ENCODE data around the gene PPIL3. TPM values are rescaled to one million over a fixed set of nuclear protein-coding genes. Genes with fewer than 3 reads are reported as not detected.
A peak's percentile ranks its signal among the peaks of the same experiment; 100 is the strongest.

Gene PPIL3
- total and polyA plus RNA-seq, 11 donors, result 11.3 to 27.7 (median 20.8) TPM

GRCh38 chr2:200845669-200846325 lies 43.1 kb downstream of the PPIL3 start:
- intact Hi-C loops (cut with DNase I), result no loop called here
- no peaks in the 10 kb centered on the region for H3K27me3 ChIP-seq
- 86 to 91% (median 90%) methylated on average over 10 of the region's 10 CpGs for WGBS, 4 donors
- H3K4me3 ChIP-seq, result no peak overlapping the region
- H3K27ac ChIP-seq, result no peak overlapping the region
- no peak for DNase-seq
- peaks cover 0 to 7% (median 6%) of the 10 kb centered on the region in 9 donors for H3K36me3 ChIP-seq
- TF ChIP-seq POLR2A (IDR thresholded peaks at IDR 0.05) (no peak), CTCF (IDR thresholded peaks at IDR 0.05) (no peak)
- peaks cover 0 to 2% (median 0%) of the 10 kb centered on the region in 12 donors for H3K4me1 ChIP-seq
- H3K9me3 ChIP-seq, result no peaks in the 10 kb centered on the region
- no peak for ATAC-seq

- no peak overlapping the region for H3K4me3 ChIP-seq
- H3K27ac ChIP-seq, result no peak overlapping the region
- 92 to 100% (median 94%) methylated on average over 5 of the region's 5 CpGs for WGBS, 4 donors
- H3K36me3 ChIP-seq, result peaks cover 0 to 1% (median 0%) of the 10 kb centered on the region in 9 donors
- no peak for TF ChIP-seq CTCF (IDR thresholded peaks at IDR 0.05)
- ATAC-seq, result peak in 1 of 4 donors; percentile 42
- no peak for DNase-seq
- no peaks in the 10 kb centered on the region for H3K9me3 ChIP-seq
- H3K27me3 ChIP-seq, result no peaks in the 10 kb centered on the region
- H3K4me1 ChIP-seq, result no peaks in the 10 kb centered on the region
- intact Hi-C loops (cut with DNase I), result no loop called here
Measured at GRCh38 chr2:200845194-200845593, 43.7 kb downstream of the PPIL3 start.

GRCh38 chr2:200843993-200844948 lies 44.6 kb downstream of the PPIL3 start:
- Histone ChIP-seq H3K4me3 (no peak overlapping the region), H3K27ac (no peak overlapping the region), H3K27me3 (no peaks in the 10 kb centered on the region), H3K4me1 (no peaks in the 10 kb centered on the region), H3K36me3 (no peaks in the 10 kb centered on the region), H3K9me3 (no peaks in the 10 kb centered on the region)
- TF ChIP-seq POLR2A (IDR thresholded peaks at IDR 0.05), result no peak
- TF ChIP-seq CTCF (IDR thresholded peaks at IDR 0.05), result no peak
- intact Hi-C loops (cut with DNase I), result no loop called here
- ATAC-seq, result peak in 2 of 4 donors; percentile 9 to 12
- no peak for DNase-seq
- 92 to 94% (median 93%) methylated on average over 22 to 24 of the region's 24 CpGs for WGBS, 4 donors

DNA sequence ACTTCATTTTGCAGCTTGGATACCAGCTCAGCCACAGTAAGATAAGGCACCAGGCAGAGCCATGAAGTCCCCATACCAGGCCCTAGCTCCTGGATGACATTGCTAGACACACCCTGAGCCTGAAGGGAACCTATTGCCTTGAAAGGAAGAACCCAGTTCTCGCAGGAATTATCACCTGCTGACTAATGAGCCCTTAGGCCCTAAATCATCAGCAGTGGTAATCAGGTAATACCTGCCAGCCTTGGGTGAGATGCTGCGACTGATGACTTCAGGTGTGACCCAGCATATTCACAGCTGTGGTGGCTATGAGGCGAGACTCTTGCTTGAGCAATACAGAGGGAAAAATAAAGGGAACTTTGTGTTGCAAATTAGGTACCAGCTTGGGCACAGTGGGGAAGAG lies 49.4 kb downstream of the PPIL3 start:
- no peak for ATAC-seq
- H3K27me3 ChIP-seq, result no peaks in the 10 kb centered on the region
- no peak for DNase-seq
- no peak for TF ChIP-seq POLR2A (IDR thresholded peaks at IDR 0.05)
- no peak for TF ChIP-seq CTCF (IDR thresholded peaks at IDR 0.05)
- peaks cover 0 to 21% (median 12%) of the 10 kb centered on the region in 12 donors for H3K9me3 ChIP-seq
- 88 to 93% (median 92%) methylated on average over 3 of the region's 3 CpGs for WGBS, 4 donors
- H3K36me3 ChIP-seq, result no peaks in the 10 kb centered on the region
- H3K4me1 ChIP-seq, result no peaks in the 10 kb centered on the region
- H3K27ac ChIP-seq, result no peak overlapping the region
- intact Hi-C loops (cut with DNase I), result no loop called here
- no peak overlapping the region for H3K4me3 ChIP-seq

Measured in heart left ventricle (tissue), 16 donors.